Stimulated activated CD4-positive, alpha-beta T cell treated with anti-CD3 and anti-CD28 coated beads, Interleukin-1b, Interleukin-23, amount 100 ng/mL, for 24 hours (primary cell): ENCODE measurements around the gene CLDN2.
"Not testable (repeated sequence)": the region's sequence is repeated elsewhere in the genome, so short reads cannot be mapped to it uniquely, and the experiment has no call there.

Source experiments
- DNase-seq, 4 experiments: peaks; one replicate each; pipeline ENCODE4 v3.0.0-alpha.2; 2020; ENCODE audit warnings: low read depth in 4 of 4, low spot score in 1 of 4

CLDN2 gene

DNA sequence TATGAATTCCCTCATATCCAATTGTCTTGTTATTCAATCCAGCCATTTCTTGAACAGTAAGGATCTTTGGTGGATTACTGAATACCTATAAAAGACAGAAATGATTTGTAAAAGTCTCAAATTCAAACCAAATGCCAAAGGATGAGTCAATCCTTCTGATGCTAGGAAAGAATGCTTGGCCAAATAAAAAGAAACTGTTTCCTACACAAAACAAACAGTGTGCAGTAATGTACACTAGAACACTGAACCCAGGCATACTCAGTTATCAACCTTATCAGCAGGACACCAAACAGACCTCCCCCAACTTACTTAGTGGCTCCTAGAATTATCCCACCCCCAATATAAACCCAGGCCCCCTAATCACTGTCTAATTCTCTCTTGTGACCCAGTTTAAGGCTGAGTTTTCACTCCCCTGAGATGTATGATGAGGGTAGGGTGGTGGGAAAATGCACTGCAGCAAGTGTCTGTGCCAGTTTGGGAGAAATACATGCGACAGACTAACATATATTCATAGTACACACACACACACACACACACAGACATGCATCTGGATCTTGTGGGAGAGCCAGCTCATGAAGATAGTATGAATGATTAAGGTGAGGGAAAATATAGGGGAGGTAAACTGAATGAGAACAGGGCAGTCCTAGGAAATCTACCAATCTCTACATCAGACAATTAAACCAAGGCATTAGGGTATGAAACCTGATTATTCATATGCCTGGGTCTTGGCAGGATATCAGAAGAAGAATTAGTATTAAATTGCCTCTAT, 35.0 kb downstream of the CLDN2 start:
- no peak for DNase-seq

GRCh38 chrX:106957856-106958255, 37.7 kb downstream of the CLDN2 start:
- no peak for DNase-seq

DNA sequence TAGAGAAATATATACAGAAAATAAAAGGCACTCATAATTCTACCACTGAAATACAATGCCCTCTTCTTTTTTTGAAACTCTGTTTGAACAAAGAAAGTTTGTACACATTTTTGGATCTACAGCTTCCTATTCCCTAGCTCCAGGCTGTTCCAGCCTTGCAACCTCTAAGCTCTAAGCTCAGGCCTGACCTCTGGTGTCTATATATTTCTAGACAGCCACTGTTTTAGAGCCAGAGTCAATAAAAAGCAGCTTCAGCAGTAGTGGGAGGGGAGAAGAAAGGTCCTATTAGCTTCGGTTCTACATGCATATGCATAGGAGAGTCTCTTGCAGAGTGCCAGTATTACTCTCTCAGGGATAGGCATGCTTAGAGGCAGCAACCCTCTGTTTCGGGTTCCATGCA, 39.7 kb downstream of the CLDN2 start:
- no peak for DNase-seq

GRCh38 chrX:106963111-106963510, 42.9 kb downstream of the CLDN2 start:
- no peak for DNase-seq

- DNase-seq: no peak
Measured at GRCh38 chrX:106964290-106964689, 44.1 kb downstream of the CLDN2 start.

GRCh38 chrX:106966547-106966946, 46.3 kb downstream of the CLDN2 start:
- not testable (repeated sequence) for DNase-seq

DNA sequence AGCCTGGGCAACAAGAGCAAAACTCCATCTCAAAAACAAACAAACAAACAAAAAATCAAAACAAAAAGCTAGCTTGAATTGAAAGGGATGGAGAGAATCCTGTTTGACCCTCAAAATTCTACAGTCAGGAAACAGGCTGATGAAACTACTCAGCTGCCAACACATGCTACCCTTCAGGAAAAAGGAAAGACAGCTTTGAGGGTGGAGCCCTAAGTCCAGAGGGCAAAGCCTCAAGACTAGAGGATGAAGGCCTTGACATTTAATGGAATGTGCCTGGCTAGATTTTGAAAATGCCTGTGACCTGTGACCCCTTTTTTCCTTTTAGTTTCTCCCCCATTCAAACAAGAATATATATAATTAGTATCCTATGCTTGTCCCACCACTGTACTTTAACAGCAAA, 52.7 kb downstream of the CLDN2 start:
- no peak for DNase-seq

DNA sequence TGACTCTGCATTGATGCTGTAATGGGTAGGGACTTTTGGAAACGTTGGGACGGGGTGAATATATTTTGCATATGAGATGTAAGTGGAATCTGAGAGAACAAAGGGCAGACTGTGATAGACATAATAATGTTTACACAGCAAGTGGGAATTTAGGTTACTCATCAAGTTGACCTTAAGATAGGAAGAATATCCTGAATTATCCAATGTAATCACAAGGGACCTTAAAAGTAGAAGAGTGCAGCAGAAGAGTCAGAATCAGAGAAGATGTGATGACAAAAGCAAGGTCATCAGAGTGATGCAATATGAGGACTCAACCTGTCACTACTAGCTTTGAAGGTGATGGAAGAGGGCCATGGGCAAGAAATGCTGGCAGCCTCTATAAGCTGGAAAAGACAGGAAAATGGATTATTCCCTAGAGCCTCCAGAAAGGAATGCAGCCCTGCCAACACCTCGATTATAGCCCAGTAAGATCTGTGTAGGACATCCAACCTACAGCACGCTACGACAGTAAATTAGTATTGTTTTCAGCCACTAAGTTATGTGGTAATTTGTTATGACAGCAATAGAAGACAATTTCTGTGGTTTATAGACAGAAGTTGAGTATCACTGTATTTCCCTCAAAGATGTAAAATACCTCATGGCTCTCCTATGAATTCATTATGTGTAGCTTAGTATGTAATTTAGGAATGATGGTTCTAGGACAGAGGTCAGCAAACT, 53.4 kb downstream of the CLDN2 start:
- DNase-seq: no peak

GRCh38 chrX:106976416-106976815, 56.2 kb downstream of the CLDN2 start:
- no peak for DNase-seq
